GM23338 (cell line): ENCODE data around the gene GPR39. TPM values are rescaled to one million over a fixed set of nuclear protein-coding genes. Genes with fewer than 3 reads are reported as not detected.

ENCODE experiments used
- EZH2 ChIP-seq: fragments of 200-600 bp; sonication (generic); IDR thresholded peaks from one replicate; pipeline ENCODE4 v1.8.0; 2017; ENCODE audit warnings: antibody characterized with exemption, mild to moderate bottlenecking, low read depth; ENCODE audit not compliant: unreplicated experiment
- EZH2phosphoT487 ChIP-seq: fragments of 200-600 bp; sonication (generic); IDR thresholded peaks from one replicate; pipeline ENCODE4 v1.8.1; 2018; ENCODE audit warnings: antibody characterized with exemption; ENCODE audit not compliant: unreplicated experiment
- JUNB ChIP-seq: IDR thresholded peaks from one replicate; pipeline ENCODE4 v1.6.1; 2016; ENCODE audit warnings: antibody characterized with exemption; ENCODE audit not compliant: unreplicated experiment
- NANOG ChIP-seq: IDR thresholded peaks from 2 replicates; pipeline ENCODE4 v1.6.1; 2016; ENCODE audit warnings: antibody characterized with exemption, borderline replicate concordance
- POLR2AphosphoS5 ChIP-seq: IDR thresholded peaks from 2 replicates; pipeline ENCODE4 v1.6.1; 2016; ENCODE audit warnings: antibody characterized with exemption, low read depth
- STAT1 ChIP-seq: IDR thresholded peaks from one replicate; pipeline ENCODE4 v1.6.1; 2016; ENCODE audit warnings: antibody characterized with exemption; ENCODE audit not compliant: unreplicated experiment
- ZNF114 ChIP-seq: fragments of 250-450 bp; sonication (Bioruptor Pico); IDR thresholded peaks from 2 replicates; pipeline ENCODE4 v1.5.0; 2020; ENCODE audit warnings: mild to moderate bottlenecking, moderate library complexity
- ZNF331 ChIP-seq: fragments of 250-450 bp; sonication (Bioruptor Pico); IDR thresholded peaks from 2 replicates; pipeline ENCODE4 v1.5.0; 2020; ENCODE audit warnings: low read depth, mild to moderate bottlenecking, moderate library complexity
- polyA plus RNA-seq: library from polyadenylated mRNA; unstranded; fragments of >200 nt; fragmentation: Nextera tagmentation; extraction: Ambion mirVana; gene quantifications from 2 replicates; pipeline ENCODE4 v1.2.1, GENCODE V29; 2016
- total RNA-seq: library from RNA; depleted of rRNA; stranded (reverse); fragments of >200 nt; shearing (Covaris generic); gene quantifications from 2 replicates; pipeline ENCODE4 v1.2.3, GENCODE V29; 2014
- TF ChIP-seq, protein P1 (sequence below): fragments of 250-450 bp; sonication (Bioruptor Pico); IDR thresholded peaks from 2 replicates; pipeline ENCODE4 v1.5.0; 2020; ENCODE audit warnings: mild to moderate bottlenecking, moderate library complexity
- TF ChIP-seq, protein P2 (sequence below): IDR thresholded peaks from 2 replicates; pipeline ENCODE4 v1.6.1; 2016; ENCODE audit warnings: antibody characterized with exemption

Gene GPR39
- total and polyA plus RNA-seq, 2 experiments from 2014 or later: 0.55 to 1.9 TPM

DNA sequence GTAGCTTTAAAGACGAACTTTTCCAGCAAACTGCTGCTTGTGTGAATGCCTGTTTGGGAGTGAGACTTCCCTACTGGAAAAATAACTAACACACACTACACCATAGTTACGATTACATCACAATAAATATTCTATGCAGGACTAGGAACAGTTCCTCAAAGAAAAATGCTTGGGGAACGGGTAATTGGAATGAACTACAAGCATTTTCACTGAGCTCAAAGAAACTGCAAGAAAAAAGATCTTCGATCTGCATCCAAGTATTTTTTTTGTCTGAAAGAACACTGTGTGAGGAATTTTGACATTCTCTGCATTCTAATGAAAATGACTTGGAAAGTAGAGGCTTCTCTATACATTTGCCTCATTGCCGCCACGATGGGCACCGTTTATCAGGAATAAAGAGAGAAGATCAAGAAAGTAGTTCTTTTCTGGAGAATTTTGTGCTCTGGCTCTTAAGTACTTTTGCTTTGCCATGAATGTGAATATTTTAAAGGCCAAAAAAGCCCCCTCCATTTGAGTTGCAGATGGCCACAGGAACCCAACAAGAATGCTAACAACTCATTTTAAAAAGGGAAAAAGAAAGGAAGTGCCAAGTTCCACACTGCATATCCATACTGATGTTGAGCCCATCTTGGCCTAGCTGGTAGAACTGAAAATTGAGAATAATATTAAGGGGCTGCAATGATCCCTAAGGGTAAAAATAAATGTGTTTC is 239.8 kb downstream of the GPR39 start (continued):
- TF ChIP-seq, protein P1, sequence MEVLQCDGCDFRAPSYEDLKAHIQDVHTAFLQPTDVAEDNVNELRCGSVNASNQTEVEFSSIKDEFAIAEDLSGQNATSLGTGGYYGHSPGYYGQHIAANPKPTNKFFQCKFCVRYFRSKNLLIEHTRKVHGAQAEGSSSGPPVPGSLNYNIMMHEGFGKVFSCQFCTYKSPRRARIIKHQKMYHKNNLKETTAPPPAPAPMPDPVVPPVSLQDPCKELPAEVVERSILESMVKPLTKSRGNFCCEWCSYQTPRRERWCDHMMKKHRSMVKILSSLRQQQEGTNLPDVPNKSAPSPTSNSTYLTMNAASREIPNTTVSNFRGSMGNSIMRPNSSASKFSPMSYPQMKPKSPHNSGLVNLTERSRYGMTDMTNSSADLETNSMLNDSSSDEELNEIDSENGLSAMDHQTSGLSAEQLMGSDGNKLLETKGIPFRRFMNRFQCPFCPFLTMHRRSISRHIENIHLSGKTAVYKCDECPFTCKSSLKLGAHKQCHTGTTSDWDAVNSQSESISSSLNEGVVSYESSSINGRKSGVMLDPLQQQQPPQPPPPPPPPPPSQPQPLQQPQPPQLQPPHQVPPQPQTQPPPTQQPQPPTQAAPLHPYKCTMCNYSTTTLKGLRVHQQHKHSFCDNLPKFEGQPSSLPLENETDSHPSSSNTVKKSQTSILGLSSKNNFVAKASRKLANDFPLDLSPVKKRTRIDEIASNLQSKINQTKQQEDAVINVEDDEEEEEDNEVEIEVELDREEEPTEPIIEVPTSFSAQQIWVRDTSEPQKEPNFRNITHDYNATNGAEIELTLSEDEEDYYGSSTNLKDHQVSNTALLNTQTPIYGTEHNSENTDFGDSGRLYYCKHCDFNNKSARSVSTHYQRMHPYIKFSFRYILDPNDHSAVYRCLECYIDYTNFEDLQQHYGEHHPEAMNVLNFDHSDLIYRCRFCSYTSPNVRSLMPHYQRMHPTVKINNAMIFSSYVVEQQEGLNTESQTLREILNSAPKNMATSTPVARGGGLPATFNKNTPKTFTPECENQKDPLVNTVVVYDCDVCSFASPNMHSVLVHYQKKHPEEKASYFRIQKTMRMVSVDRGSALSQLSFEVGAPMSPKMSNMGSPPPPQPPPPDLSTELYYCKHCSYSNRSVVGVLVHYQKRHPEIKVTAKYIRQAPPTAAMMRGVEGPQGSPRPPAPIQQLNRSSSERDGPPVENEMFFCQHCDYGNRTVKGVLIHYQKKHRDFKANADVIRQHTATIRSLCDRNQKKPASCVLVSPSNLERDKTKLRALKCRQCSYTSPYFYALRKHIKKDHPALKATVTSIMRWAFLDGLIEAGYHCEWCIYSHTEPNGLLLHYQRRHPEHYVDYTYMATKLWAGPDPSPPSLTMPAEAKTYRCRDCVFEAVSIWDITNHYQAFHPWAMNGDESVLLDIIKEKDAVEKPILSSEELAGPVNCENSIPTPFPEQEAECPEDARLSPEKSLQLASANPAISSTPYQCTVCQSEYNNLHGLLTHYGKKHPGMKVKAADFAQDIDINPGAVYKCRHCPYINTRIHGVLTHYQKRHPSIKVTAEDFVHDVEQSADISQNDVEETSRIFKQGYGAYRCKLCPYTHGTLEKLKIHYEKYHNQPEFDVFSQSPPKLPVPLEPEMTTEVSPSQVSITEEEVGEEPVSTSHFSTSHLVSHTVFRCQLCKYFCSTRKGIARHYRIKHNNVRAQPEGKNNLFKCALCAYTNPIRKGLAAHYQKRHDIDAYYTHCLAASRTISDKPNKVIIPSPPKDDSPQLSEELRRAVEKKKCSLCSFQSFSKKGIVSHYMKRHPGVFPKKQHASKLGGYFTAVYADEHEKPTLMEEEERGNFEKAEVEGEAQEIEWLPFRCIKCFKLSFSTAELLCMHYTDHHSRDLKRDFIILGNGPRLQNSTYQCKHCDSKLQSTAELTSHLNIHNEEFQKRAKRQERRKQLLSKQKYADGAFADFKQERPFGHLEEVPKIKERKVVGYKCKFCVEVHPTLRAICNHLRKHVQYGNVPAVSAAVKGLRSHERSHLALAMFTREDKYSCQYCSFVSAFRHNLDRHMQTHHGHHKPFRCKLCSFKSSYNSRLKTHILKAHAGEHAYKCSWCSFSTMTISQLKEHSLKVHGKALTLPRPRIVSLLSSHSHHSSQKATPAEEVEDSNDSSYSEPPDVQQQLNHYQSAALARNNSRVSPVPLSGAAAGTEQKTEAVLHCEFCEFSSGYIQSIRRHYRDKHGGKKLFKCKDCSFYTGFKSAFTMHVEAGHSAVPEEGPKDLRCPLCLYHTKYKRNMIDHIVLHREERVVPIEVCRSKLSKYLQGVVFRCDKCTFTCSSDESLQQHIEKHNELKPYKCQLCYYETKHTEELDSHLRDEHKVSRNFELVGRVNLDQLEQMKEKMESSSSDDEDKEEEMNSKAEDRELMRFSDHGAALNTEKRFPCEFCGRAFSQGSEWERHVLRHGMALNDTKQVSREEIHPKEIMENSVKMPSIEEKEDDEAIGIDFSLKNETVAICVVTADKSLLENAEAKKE (CRISPR knock-in tag): no peak
- TF ChIP-seq POLR2AphosphoS5 (no peak), ZNF331 (CRISPR knock-in tag) (no peak), STAT1 (no peak), ZNF114 (CRISPR knock-in tag) (no peak), EZH2 (no peak), JUNB (no peak), NANOG (no peak), EZH2phosphoT487 (no peak)
- TF ChIP-seq, protein P2, sequence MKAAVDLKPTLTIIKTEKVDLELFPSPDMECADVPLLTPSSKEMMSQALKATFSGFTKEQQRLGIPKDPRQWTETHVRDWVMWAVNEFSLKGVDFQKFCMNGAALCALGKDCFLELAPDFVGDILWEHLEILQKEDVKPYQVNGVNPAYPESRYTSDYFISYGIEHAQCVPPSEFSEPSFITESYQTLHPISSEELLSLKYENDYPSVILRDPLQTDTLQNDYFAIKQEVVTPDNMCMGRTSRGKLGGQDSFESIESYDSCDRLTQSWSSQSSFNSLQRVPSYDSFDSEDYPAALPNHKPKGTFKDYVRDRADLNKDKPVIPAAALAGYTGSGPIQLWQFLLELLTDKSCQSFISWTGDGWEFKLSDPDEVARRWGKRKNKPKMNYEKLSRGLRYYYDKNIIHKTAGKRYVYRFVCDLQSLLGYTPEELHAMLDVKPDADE: no peak
